Neural cell (in vitro differentiated cells): ENCODE results near the gene TULP4.

Source experiments
- EP300 ChIP-seq: fragments of 450-650 bp; conservative IDR thresholded peaks from 2 replicates; pipeline ENCODE4 v1.6.1; 2014; ENCODE audit warnings: antibody characterized with exemption, mild to moderate bottlenecking, moderate library complexity; ENCODE audit not compliant: poor library complexity, severe bottlenecking
- EZH2 ChIP-seq: fragments of 200-600, 300-800 bp; shearing (Covaris generic), sonication (generic); IDR thresholded peaks from 2 replicates; pipeline ENCODE4 v1.6.1; 2014; ENCODE audit warnings: antibody characterized with exemption, low read length, borderline replicate concordance, mild to moderate bottlenecking; ENCODE audit not compliant: insufficient read depth, poor library complexity, severe bottlenecking
- MXI1 ChIP-seq: fragments of 450-650 bp; conservative IDR thresholded peaks from 2 replicates; pipeline ENCODE4 v1.6.1; 2014; ENCODE audit warnings: antibody characterized with exemption, mild to moderate bottlenecking; ENCODE audit not compliant: poor library complexity, severe bottlenecking
- POLR2AphosphoS5 ChIP-seq: IDR thresholded peaks from 2 replicates; pipeline ENCODE4 v1.6.1; 2012
- RAD21 ChIP-seq: fragments of 450-650 bp; conservative IDR thresholded peaks from 2 replicates; pipeline ENCODE4 v1.6.1; 2014; ENCODE audit warnings: antibody characterized with exemption, mild to moderate bottlenecking, moderate library complexity
- SMC3 ChIP-seq: fragments of 450-650 bp; conservative IDR thresholded peaks from 2 replicates; pipeline ENCODE4 v1.6.1; 2014; ENCODE audit warnings: antibody characterized with exemption, mild to moderate bottlenecking, moderate library complexity; ENCODE audit not compliant: poor library complexity
- TAF1 ChIP-seq: IDR thresholded peaks from 2 replicates; pipeline ENCODE4 v1.6.1; 2012; ENCODE audit warnings: low read depth
- TF ChIP-seq, protein P1 (sequence below): fragments of 450-650 bp; IDR thresholded peaks from 2 replicates; pipeline ENCODE4 v1.5.1; 2014; ENCODE audit warnings: antibody characterized with exemption, mild to moderate bottlenecking, moderate library complexity; ENCODE audit not compliant: poor library complexity, severe bottlenecking
- TF ChIP-seq, protein P2 (sequence below): IDR thresholded peaks from 2 replicates; pipeline ENCODE4 v1.6.1; 2012; ENCODE audit warnings: borderline replicate concordance

DNA sequence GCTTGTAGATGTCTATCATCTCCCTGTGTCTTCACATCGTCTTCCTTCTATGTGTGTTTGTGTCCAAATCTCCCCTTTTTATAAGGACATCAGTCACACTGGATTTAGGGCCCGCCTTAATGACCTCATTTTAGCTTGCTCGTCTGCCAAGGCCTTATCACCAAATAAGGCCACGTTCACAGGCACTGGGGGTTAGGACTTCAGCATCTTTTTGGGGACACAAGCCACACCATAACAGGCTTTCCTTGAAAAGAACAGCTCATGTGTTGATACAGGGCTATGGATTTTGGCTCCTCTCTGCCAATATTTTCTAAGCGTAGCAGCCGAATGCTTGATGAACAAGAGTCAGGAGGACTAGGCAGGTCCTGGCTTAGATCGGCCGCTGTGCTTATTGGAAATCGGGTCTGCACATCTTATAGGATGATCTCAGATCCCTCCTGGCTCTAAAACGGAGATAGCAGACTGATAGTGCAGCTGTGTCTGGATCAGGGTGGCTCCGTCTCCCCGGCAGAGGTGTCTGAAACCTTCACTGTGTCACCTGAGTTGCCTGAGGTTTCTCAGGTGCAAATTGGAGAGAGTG lies 231.4 kb downstream of the TULP4 start:
- TF ChIP-seq, protein P1, sequence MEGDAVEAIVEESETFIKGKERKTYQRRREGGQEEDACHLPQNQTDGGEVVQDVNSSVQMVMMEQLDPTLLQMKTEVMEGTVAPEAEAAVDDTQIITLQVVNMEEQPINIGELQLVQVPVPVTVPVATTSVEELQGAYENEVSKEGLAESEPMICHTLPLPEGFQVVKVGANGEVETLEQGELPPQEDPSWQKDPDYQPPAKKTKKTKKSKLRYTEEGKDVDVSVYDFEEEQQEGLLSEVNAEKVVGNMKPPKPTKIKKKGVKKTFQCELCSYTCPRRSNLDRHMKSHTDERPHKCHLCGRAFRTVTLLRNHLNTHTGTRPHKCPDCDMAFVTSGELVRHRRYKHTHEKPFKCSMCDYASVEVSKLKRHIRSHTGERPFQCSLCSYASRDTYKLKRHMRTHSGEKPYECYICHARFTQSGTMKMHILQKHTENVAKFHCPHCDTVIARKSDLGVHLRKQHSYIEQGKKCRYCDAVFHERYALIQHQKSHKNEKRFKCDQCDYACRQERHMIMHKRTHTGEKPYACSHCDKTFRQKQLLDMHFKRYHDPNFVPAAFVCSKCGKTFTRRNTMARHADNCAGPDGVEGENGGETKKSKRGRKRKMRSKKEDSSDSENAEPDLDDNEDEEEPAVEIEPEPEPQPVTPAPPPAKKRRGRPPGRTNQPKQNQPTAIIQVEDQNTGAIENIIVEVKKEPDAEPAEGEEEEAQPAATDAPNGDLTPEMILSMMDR, result no peak
- no peak for TF ChIP-seq EZH2
- TF ChIP-seq EP300, result no peak
- TF ChIP-seq MXI1, result no peak
- TF ChIP-seq RAD21, result no peak
- no peak for TF ChIP-seq TAF1
- no peak for TF ChIP-seq SMC3
- no peak for TF ChIP-seq POLR2AphosphoS5
- TF ChIP-seq, protein P2, sequence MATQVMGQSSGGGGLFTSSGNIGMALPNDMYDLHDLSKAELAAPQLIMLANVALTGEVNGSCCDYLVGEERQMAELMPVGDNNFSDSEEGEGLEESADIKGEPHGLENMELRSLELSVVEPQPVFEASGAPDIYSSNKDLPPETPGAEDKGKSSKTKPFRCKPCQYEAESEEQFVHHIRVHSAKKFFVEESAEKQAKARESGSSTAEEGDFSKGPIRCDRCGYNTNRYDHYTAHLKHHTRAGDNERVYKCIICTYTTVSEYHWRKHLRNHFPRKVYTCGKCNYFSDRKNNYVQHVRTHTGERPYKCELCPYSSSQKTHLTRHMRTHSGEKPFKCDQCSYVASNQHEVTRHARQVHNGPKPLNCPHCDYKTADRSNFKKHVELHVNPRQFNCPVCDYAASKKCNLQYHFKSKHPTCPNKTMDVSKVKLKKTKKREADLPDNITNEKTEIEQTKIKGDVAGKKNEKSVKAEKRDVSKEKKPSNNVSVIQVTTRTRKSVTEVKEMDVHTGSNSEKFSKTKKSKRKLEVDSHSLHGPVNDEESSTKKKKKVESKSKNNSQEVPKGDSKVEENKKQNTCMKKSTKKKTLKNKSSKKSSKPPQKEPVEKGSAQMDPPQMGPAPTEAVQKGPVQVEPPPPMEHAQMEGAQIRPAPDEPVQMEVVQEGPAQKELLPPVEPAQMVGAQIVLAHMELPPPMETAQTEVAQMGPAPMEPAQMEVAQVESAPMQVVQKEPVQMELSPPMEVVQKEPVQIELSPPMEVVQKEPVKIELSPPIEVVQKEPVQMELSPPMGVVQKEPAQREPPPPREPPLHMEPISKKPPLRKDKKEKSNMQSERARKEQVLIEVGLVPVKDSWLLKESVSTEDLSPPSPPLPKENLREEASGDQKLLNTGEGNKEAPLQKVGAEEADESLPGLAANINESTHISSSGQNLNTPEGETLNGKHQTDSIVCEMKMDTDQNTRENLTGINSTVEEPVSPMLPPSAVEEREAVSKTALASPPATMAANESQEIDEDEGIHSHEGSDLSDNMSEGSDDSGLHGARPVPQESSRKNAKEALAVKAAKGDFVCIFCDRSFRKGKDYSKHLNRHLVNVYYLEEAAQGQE, result no peak
